OCI-LY3 (cell line): ENCODE results near the gene RBM20.

Source experiments
- EZH2phosphoT487 ChIP-seq: fragments of 200-600 bp; shearing (Covaris generic); IDR thresholded peaks from 2 replicates; pipeline ENCODE4 v1.6.1; 2018; ENCODE audit warnings: antibody characterized with exemption, mixed run types, low read depth
- TF ChIP-seq, protein P1 (sequence below): fragments of 200-600, 300-600 bp; sonication (generic); IDR thresholded peaks from 2 replicates; pipeline ENCODE4 v1.5.1; 2014; ENCODE audit warnings: antibody characterized with exemption, low read length, low read depth

DNA sequence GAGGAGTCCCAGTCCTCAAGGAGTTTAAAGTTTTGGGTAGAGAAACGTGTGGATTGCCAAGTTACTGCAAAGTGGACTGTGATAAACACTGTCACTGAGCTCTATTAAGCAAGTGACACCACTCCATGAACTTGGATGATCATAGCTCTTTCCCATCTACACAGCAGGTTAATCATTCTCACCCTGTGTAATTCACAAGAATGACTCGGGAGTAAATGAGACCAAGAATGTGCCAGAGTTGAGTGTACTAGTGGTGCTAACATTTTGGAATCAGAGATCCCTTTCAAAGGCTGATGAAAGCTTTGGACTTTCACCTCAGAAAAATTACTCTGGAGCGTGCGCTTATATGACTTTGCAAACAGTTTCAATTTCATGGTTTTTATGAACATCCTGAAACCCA, 80.8 kb downstream of the RBM20 start:
- TF ChIP-seq, protein P1, sequence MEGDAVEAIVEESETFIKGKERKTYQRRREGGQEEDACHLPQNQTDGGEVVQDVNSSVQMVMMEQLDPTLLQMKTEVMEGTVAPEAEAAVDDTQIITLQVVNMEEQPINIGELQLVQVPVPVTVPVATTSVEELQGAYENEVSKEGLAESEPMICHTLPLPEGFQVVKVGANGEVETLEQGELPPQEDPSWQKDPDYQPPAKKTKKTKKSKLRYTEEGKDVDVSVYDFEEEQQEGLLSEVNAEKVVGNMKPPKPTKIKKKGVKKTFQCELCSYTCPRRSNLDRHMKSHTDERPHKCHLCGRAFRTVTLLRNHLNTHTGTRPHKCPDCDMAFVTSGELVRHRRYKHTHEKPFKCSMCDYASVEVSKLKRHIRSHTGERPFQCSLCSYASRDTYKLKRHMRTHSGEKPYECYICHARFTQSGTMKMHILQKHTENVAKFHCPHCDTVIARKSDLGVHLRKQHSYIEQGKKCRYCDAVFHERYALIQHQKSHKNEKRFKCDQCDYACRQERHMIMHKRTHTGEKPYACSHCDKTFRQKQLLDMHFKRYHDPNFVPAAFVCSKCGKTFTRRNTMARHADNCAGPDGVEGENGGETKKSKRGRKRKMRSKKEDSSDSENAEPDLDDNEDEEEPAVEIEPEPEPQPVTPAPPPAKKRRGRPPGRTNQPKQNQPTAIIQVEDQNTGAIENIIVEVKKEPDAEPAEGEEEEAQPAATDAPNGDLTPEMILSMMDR = no peak
- TF ChIP-seq EZH2phosphoT487 = no peak
